Gastrocnemius medialis (tissue), 4 donors: ENCODE measurements around the gene STRIT1. TPM values are rescaled to one million over a fixed set of nuclear protein-coding genes. Genes with fewer than 3 reads are reported as not detected.

Experiments used
- ATAC-seq, 2 donors: fragments of 150-250 bp; one replicate each; pipeline ENCODE4 v1.9.1; 2016
- DNase-seq, 2 donors: peaks; one replicate each; pipeline ENCODE4 v3.0.0-alpha.2; 2019
- H3K27ac ChIP-seq, 4 donors: fragments of 200-600 bp; sonication (generic); 1 replicate in 1 of 4; 2 replicates in 3 of 4; pipeline ENCODE4 v1.5.1; 2016 to 2018; ENCODE audit warnings: mild to moderate bottlenecking in 2 of 4, moderate library complexity in 1 of 4
- H3K27me3 ChIP-seq, 3 donors: fragments of 200-600 bp; sonication (generic) in 2 of 3; 1 replicate in 1 of 3; 2 replicates in 2 of 3; pipeline versions ENCODE4 v1.5.1 to v1.6.0; 2016 to 2019; ENCODE audit warnings: mild to moderate bottlenecking in 1 of 3, moderate library complexity in 1 of 3
- H3K36me3 ChIP-seq, 2 donors: fragments of 200-600 bp; sonication (generic) in 1 of 2; one replicate each; pipeline ENCODE4 v1.5.1; 2017 to 2018
- H3K4me1 ChIP-seq, 2 donors: fragments of 200-600 bp; sonication (generic) in 1 of 2; one replicate each; pipeline ENCODE4 v1.5.1; 2016 to 2017; ENCODE audit warnings: mild to moderate bottlenecking in 2 of 2
- H3K4me3 ChIP-seq, 4 donors: fragments of 200-600 bp; sonication (generic) in 3 of 4; 1 replicate in 1 of 4; 2 replicates in 3 of 4; pipeline ENCODE4 v1.5.1; 2016 to 2019; ENCODE audit warnings: mild to moderate bottlenecking in 2 of 4
- H3K9me3 ChIP-seq, 3 donors: fragments of 200-600 bp; sonication (generic) in 2 of 3; 1 replicate in 1 of 3; 2 replicates in 2 of 3; pipeline ENCODE4 v1.5.1; 2016 to 2019
- CTCF ChIP-seq, 5 experiments: fragments of 450-650 bp in 3 of 5; fragments of 200-600 bp in 2 of 5; sonication (generic) in 2 of 5; IDR thresholded peaks in 4 of 5; conservative IDR thresholded peaks in 1 of 5; 1 replicate in 4 of 5; 2 replicates in 1 of 5; pipeline ENCODE4 v1.5.1; 2016 to 2019; ENCODE audit warnings: antibody characterized with exemption in 5 of 5, mild to moderate bottlenecking in 3 of 5, moderate library complexity in 3 of 5
- POLR2A ChIP-seq, 2 donors: fragments of 450-650 bp; IDR thresholded peaks; one replicate each; pipeline ENCODE4 v1.6.1; 2017; ENCODE audit warnings: antibody characterized with exemption in 2 of 2, mild to moderate bottlenecking in 2 of 2, moderate library complexity in 2 of 2
- in situ Hi-C, 4 donors: fragments of 200-750 bp; cut with MboI; loops; one replicate each; pipeline versions ENCODE4 v1.15.0 to v1.8.0; 2017; ENCODE audit warnings: low sequenced_read_pairs in 4 of 4
- intact Hi-C: fragments of 100-400 bp; cut with DNase I; formaldehyde crosslinking; loops from one replicate; pipeline ENCODE4 v1.15.1; 2023; ENCODE audit warnings: low total_unique reads
- total RNA-seq, 4 donors: library from RNA; depleted of rRNA; stranded (reverse); fragments of >200 nt; gene quantifications; one replicate each; pipeline versions ENCODE4 v1.1.0 to v1.2.3, GENCODE V29; 2016

The STRIT1 gene
- total RNA-seq, 4 donors from 2014 or later: 507 to 2,272 (median 1,180) TPM

GRCh38 chr3:155330370-155330769 is 36.9 kb upstream of the STRIT1 start:
- H3K36me3 ChIP-seq: no peaks in the 10 kb centered on the region
- no peaks in the 10 kb centered on the region for H3K4me1 ChIP-seq
- H3K9me3 ChIP-seq: no peaks in the 10 kb centered on the region
- in situ Hi-C loops: loop anchor here in 3 of 4 donors (25.0 kb wide), 2 partner anchors 368 to 993 kb away; no protein-coding TSS in a partner anchor
- intact Hi-C loops: no loop called here
- H3K27me3 ChIP-seq: no peaks in the 10 kb centered on the region
- no peak for ATAC-seq
- no peak overlapping the region for H3K27ac ChIP-seq
- no peak for TF ChIP-seq POLR2A (IDR thresholded peaks at IDR 0.05)
- no peak for TF ChIP-seq CTCF (IDR thresholded peaks at IDR 0.05 in 4 of 5, conservative IDR thresholded peaks at IDR 0.05 in 1 of 5)
- H3K4me3 ChIP-seq: no peak overlapping the region
- DNase-seq: no peak

GRCh38 chr3:155329513-155330048 is 36.1 kb upstream of the STRIT1 start:
- DNase-seq: no peak
- H3K27me3 ChIP-seq: no peaks in the 10 kb centered on the region
- intact Hi-C loops (no loop called here), in situ Hi-C loops (loop anchor here (5.0 to 25.0 kb wide), 7 partner anchors 365 to 995 kb away; no protein-coding TSS in a partner anchor)
- H3K4me1 ChIP-seq: no peaks in the 10 kb centered on the region
- H3K9me3 ChIP-seq: no peaks in the 10 kb centered on the region
- ATAC-seq: no peak
- no peaks in the 10 kb centered on the region for H3K36me3 ChIP-seq
- TF ChIP-seq CTCF (IDR thresholded peaks at IDR 0.05 in 4 of 5, conservative IDR thresholded peaks at IDR 0.05 in 1 of 5) (no peak), POLR2A (IDR thresholded peaks at IDR 0.05) (no peak)
- no peak overlapping the region for H3K4me3 ChIP-seq
- no peak overlapping the region for H3K27ac ChIP-seq

- Histone ChIP-seq H3K4me3 (no peak overlapping the region), H3K9me3 (no peaks in the 10 kb centered on the region), H3K27ac (no peak overlapping the region), H3K36me3 (no peaks in the 10 kb centered on the region), H3K27me3 (no peaks in the 10 kb centered on the region), H3K4me1 (no peaks in the 10 kb centered on the region)
- DNase-seq: no peak
- TF ChIP-seq CTCF (IDR thresholded peaks at IDR 0.05 in 4 of 5, conservative IDR thresholded peaks at IDR 0.05 in 1 of 5) (no peak), POLR2A (IDR thresholded peaks at IDR 0.05) (no peak)
- in situ Hi-C loops (loop anchor here (5.0 to 25.0 kb wide), 7 partner anchors 363 to 993 kb away; no protein-coding TSS in a partner anchor), intact Hi-C loops (no loop called here)
- ATAC-seq: no peak
These were observed 34.4 kb upstream of the STRIT1 start for GRCh38 chr3:155327871-155328270.

DNA sequence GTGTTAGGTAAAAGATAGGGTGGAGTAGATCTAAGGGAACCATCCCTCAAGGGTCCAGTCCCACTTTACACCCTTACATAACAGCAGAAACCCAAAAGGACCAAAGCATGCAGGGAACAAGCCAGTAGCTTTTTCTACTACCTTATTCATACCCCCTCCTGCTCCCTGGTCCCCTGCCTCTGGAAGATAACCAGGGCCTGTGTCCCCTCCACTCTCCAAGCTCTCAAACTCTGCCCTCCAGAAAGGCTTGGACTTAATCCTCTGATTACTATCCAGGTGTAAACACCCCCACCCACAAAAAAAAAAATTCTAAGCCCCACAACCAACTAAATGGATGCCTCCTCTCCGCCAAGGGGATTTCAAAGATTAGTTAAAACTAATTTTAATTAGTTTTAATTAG is 33.9 kb upstream of the STRIT1 start:
- no peak overlapping the region for H3K27ac ChIP-seq
- DNase-seq: no peak
- no peaks in the 10 kb centered on the region for H3K9me3 ChIP-seq
- H3K27me3 ChIP-seq: no peaks in the 10 kb centered on the region
- in situ Hi-C loops: loop anchor here (5.0 to 25.0 kb wide), 7 partner anchors 363 to 993 kb away; no protein-coding TSS in a partner anchor
- H3K4me1 ChIP-seq: peaks cover 0 to 4% of the 10 kb centered on the region in 2 donors
- H3K36me3 ChIP-seq: no peaks in the 10 kb centered on the region
- no peak overlapping the region for H3K4me3 ChIP-seq
- no peak for TF ChIP-seq CTCF (IDR thresholded peaks at IDR 0.05 in 4 of 5, conservative IDR thresholded peaks at IDR 0.05 in 1 of 5)
- intact Hi-C loops: no loop called here
- no peak for ATAC-seq

DNA sequence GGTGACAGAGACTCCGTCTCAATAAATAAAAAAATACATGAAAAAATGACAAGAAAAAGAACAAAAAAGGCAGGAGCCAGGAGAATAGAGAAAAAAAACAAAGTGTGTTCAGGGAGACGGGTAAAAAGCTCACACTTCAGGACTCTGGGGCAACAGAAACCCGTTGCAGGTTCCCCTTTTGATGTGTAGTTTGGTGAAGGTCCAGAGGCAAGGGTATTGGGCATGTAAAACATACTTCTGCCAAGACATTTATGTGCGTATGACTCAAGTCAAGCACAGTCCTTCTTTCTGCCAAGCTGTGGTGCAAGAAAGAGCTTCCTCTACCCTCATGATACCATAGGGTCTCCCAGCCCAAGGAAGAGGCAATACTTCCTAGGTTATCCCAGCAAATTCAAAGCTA is 33.4 kb upstream of the STRIT1 start:
- no peak overlapping the region for H3K27ac ChIP-seq
- H3K9me3 ChIP-seq: no peaks in the 10 kb centered on the region
- DNase-seq (no peak), ATAC-seq (no peak)
- H3K4me1 ChIP-seq: peaks cover 0 to 8% of the 10 kb centered on the region in 2 donors
- H3K4me3 ChIP-seq: no peak overlapping the region
- in situ Hi-C loops (loop anchor here (5.0 to 25.0 kb wide), 7 partner anchors 362 to 992 kb away; no protein-coding TSS in a partner anchor), intact Hi-C loops (no loop called here)
- TF ChIP-seq POLR2A (IDR thresholded peaks at IDR 0.05) (no peak), CTCF (IDR thresholded peaks at IDR 0.05 in 4 of 5, conservative IDR thresholded peaks at IDR 0.05 in 1 of 5) (no peak)
- no peaks in the 10 kb centered on the region for H3K27me3 ChIP-seq
- no peaks in the 10 kb centered on the region for H3K36me3 ChIP-seq
